GM21737 (cell line): ENCODE measurements around the gene GMDS.
"Not testable (repeated sequence)": the region's sequence is repeated elsewhere in the genome, so short reads cannot be mapped to it uniquely, and the experiment has no call there.

Source experiments
- ATAC-seq: cut with Tn5 transposase; IDR thresholded peaks from one replicate; pipeline ENCODE4 v1.9.1; 2021; ENCODE audit warnings: mild to moderate bottlenecking, moderate library complexity; ENCODE audit not compliant: unreplicated experiment

The GMDS gene

DNA sequence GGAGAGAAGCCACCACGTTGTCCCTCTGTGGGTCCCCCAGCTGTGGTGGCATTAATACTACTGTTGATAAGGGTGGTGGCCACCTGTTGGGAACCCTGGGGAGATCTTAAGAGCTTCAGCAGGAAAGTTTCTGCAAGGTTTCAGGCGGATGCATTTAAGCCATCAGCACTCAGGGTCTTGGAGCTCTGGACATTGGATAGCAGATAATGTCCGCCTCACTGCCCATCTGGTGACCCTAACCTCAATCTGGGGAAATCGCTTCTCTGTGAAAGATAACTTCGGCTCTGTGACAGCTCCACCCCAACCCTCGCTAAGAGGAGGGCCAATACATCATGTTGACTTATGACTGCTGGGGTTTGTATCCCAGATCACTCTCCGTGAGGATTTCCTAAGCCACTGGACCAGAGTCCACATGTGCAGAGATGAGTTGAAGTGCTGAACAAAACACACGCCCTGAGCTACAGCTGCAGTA lies 542.8 kb downstream of the GMDS start:
- ATAC-seq, result no peak

DNA sequence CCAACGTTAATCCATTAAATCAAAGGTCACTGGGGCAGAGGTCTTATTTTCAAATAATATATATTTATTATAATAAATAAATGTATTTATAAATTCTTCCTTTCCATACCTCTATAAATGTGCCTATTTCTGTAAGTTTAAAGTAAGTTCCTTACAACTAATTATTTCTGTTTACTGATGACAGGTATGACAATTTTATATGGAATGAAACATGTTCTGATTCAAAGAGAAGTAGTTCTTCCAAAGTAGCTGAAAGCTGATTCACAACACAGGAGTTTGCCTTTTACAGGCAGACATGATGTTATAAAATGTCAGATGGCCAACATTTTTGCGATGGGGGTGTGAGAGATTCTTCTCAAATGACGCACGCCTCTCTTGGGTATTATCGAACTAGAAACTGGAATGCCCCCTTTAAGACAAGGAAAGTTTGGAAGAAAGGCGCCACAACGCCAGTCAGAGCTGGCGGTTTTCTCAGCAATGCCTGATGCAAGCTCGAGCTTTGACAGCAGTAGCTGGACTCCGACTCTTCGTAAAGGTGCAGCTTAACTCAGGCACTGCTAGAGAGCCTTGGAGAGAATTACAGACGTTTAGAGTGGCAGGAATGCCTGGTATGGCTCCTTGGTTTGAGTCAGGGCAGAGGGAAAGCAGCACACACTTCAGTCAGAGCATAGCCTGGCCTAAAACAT lies 543.6 kb downstream of the GMDS start:
- ATAC-seq, result no peak

DNA sequence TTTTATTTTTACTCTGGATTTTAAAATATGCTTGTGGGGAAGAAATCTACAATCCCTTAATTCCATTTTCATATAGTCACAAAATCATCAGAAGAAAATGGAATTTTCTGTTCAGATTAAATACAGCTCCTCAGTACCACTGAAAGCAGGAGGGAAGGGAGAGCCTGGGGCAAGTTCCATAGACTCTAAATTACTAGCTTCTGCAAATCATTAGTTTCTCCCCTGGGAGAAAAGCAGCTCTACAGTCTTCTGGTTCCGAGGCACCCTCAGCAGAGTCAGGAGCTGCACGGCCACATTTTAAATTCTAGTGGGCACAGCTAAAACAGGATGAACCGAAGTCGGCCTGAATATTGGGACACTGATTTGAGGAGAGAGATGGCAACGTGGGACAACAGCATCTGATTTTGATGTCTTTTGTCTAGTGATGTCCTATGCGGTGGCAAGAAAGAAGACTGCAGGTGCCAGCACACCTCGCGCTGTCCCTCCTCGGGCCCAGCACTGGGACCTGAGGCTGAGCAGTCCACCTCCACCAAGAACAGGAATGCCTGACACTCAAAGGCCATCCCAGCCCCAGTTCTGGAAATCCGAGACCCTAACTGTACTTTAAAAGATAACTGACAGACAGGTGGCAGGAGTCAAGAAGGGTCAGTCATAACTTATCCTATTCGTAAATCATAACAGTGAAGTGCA lies 545.0 kb downstream of the GMDS start:
- ATAC-seq, result no peak

DNA sequence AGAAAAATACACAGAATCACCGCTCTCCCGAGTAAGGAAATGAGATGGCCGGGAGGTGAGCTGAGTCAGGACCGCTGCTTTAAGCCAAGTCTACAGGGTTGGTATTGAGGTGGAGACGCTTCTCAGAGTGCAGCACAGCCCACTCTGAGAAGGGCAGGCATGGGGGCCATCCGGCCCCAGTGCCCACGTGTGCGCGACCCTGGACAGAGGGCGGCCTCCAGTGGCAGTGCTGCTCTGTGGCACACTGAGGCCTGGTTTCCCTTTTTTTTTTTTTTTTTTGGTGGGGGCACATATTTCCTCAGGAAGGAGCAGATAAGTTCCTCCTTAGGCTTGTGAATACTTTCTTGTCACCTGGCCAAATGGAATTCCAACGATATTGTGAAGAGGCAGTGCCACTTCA lies 546.9 kb downstream of the GMDS start:
- ATAC-seq, result no peak

DNA sequence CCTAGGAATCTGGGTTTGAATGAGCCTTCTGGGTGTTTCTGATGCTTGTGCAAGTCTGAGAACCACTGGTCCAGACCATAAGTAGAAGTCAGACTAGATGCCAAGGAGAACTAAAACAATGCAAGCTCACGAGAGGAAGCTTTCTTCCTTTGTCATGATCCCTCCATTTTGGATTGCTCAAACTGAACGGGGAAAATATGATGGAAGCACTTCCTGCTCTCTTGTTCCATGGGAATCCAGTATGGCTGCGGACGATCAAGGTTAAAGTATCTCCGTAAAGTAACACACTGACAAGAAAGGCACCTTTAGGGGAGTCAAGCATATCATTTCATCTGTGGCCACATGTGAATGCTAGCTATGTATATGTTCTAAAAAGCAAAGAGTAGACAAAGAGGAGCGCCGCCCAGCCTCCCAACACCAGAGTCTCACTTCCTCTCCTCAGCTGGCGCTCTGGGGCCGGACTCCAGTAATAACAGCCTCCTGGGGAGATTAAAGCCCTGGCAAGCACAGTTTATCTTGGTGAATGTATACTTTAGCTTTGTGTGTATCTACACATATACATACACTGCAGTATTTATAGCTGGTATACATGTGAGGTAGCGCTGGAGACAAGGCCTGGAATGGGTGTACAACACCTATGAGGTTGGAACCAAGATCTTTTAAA lies 547.6 kb downstream of the GMDS start:
- ATAC-seq, result no peak

DNA sequence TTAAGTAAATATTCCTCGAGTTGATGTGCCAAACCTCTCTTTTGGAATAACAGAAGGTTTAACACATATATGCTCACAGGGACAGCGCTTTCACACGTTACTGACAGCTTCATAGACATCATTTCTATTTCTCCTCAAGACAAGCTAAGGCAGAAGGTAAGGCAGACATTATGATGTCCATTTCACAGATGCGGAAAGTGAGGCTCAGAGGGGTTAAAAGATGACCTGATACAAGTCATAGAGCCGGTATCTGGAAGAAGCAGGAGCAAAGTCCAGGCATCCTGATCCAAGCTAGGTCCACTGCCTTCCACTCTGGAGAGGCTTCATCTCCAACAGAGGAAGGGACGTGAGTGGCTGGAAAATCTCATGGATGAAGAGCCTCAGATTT lies 548.9 kb downstream of the GMDS start:
- no peak for ATAC-seq

DNA sequence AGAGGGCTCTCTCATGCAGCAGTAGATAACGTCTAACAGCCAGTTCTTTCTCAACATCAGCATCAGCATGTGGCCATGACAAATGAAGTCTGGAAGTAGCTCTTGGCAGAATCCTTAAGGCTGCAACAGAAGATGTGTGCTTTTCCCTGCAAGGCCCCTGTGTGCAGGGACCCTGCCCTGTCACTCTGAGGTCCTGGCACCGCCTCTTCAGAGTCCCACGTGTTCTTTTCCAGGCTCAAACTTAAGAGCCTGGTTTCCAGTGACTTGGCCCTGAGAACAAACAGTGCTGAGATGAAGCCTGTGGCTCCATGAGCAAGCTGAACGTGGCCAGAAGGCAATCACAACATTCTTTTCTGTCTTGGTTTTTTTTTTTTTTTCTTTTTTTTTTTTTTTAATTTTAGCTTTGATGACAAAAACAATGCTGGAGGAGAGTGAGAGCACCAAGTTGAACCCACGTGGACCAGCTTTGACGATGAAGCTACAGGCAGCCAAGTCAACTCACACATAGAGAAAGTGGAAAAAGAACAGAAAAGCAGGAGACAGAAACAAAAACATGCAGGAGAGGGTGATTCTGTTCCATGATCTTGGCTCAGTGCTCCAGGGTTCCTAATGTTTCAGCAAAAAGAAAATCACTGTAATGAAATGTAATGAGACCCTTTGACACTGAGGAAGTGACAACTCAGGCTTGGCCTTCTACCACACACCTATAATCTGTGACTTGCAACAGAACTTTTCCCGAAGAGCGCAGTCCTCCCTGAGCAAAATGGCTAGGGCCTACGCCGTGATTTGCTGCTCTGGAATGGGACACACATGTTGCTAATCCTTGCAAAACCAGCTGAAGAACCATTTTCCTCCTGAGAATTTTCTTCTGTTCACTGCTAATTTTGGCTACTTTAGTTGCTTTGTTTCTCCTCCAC lies 549.6 kb downstream of the GMDS start:
- no peak for ATAC-seq

DNA sequence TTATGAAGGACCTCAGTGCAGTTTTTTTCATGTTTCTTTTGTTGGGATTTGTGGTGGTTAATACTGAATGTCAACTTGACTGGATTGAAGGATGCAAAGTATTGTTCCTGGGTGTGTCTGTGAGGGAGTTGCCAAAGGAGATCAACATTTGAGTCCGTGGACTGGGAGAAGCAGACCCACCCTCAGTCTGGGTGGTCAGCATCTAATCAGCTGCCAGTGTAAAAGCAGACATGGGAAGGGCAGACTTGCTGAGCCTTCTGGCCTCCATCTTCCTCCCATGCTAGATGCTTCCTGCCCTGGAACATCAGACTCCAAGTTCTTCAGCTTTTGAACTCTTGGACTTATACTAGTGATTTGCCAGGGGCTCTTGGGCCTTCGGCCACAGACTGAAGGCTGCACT lies 553.6 kb downstream of the GMDS start:
- ATAC-seq, result not testable (repeated sequence)

DNA sequence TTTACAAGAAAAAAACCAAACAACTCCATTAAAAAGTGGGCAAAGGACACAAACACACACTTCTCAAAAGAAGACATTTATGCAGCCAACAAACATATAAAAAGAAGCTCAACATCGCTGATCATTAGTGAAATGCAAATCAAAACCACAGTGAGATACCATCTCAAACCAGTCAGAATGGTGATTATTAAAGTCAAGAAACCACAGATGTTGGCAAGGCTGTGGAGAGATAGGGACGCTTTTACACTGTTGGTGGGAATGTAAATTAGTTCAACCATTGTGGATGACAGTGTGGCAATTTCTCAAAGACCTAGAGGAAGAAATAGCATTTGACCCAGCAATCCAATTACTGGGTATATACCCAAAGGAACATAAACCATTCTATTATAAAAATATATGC lies 554.7 kb downstream of the GMDS start:
- not testable (repeated sequence) for ATAC-seq

DNA sequence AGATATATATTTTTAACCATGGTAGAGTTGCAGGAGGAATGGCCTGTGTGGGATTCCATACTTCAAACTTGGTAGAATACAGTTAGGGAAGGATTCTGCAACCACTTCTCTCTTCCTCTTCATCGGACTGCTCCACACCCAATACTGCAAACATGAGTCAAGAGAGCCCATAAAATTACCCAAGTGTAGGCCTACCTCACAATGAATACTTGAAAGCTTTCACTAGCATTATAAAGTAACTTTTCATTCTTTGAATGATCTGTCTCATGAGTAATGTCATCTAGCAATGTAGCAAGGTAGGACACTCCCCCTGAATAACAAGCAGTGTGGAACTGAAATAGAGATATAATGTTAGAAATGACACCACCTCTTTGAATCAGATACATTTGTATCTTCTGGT lies 556.3 kb downstream of the GMDS start:
- ATAC-seq, result no peak

DNA sequence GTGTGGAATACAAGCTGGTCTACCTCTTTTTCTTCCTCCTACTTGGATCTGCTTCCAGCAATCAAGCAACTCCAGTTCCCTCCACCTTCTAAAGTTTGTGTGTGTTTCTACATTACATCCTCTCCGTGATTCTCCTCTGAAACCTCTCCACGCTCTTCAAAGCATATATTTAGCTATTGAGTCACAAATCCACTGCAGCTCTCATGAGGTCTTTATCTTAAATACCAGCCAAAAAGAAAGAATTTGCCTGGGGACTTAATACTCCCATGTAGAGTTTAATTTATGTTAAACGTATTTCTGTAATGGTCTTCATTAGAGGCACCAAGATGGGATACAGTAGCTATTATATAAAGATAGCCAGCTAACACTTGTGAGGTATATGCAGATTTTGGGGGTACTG lies 557.0 kb downstream of the GMDS start:
- ATAC-seq, result no peak

DNA sequence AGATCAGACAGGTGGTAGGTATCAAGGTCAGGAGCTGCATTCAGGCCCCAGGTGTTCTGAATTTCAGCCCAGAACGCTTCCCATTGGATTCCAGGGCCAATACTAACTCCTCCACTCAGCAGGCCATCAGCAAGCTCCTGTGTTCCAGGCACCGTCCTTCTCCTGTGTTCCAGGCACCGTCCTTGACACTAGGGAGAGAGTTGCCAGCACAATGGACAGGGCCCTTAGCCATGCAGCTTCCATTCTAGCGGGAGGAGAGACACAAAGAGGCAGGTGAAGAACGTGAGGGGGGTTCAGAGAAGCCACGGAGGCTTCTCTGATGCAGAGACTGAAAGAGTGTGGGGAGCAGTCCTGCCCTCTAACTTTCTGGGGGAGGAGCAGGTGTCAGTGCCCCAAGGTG lies 558.0 kb downstream of the GMDS start:
- no peak for ATAC-seq

DNA sequence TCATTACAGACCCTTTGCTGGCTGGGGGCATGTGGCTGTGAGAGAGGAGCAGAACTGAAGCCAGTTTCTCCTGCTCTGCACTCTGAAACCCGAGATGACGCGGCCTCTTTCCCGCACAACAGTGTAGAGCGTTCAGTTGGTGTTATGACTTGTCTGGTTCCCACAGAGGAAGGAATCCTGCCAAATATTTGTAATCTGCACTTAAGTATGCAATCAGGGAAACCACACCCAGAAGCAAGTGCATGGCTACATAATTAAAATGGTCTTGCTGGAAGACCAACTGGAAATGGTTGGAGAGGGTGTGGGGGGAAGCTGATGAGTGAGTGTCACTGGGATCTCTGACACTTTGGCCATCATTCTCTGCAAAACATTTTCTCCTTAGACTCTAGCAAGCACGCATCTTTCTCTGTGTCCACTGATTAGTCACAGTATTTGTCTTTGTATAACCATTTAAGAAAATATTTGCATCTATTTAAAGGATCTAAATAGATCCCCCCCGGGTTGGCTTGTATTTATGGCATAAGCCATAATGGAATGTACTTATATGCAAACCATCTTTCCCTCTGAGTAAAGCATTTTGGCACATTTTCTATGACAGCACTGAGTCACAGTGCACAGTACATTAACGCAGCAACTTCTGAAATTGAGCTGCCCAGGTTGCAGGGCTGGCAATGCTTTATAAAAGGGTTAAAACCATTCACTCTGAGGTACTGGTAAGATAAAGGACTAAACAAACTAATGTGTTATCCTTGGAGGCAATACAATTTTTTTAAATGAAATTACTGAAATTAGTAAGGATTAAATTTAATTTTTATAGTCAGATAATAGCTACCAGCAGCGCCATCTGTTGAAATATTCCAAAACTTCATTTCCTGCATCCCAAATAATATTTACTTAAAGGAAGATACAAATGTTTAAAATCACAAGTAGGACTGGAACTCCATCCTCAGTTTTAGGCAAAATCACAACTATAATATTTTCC lies 559.0 kb downstream of the GMDS start:
- no peak for ATAC-seq

DNA sequence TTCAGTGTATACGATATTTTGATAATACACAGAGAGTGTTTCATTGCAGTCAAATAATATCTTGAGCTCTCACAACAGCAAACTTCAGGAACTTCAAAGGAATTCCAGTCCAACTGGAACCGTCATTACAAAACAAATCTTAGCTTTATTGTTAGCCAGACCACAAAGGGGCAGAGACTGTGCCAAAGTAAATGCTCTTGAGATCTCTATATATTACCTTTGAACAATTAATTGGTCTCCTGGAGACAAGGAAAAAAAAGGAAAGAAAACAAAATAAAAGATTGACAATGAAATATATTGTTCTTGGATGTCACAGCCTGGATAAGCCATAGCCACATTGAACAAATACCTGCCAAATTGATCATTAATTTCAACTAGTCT lies 565.7 kb downstream of the GMDS start:
- no peak for ATAC-seq

DNA sequence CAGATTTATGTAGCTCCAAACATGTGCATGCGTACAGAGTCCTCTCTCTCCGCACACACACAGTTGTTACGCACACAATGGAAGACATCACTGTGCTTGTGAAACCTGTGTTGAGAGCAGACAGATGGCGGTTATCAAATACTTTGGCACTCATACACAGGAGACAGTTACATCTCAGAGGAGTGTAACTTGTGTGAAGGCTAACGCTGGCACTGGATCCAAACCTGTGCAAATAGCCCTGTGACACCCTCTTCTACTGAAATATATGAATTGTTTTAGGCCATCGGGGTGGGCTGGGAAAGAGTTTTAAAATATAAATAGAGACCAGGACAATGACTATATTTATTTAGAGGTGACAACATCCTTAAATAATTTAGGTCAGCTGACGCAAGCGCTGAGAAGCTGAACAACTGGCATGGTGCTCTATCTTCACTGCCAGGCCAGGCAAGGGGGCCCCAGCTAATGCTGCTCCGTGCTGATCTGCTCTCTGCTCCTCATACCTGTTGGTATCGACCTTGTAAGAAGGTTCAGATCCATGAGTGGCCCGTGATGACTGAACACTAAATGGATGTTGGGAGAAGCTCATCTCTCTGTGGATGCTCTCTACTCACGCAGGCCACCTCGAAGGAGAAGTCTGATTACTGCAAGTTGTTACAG lies 566.2 kb downstream of the GMDS start:
- no peak for ATAC-seq

DNA sequence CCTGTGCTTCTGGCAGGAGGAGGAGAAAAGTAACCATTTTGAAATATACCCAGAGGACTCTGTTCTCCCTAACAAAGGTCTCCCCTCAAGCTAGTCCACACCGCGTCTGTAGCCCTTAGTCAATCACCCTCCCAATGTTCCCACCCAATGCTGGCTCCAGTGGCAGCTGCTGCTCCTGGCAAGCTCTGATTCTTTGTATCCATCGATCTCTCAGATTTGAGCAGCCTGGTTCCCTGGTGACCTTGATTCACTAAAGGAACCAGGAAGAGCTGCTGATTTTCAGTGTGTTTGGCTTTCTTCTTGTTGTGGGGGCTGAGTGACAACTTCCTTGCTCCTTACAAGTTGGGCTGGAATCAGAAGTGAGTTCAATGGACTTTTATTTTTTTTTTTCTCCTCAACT lies 567.2 kb downstream of the GMDS start:
- no peak for ATAC-seq

DNA sequence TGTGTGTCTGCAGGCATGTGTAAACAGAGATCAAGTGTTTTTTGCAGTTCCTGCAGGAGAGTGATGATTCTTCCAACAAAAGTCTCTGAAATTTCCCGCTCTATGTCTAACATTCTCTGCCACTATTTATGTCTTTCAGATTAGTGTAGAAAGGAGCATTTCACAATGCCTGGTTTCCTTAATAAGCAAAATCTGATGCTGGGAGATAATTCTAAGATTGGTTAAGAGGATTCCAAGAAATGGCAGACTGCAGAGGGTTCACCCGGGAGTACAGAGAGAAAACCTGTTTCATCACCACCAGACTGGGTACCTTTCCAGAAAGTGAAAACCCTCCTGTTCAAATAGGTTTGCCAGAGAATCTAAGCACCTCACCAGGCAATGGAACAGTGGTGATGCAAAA lies 573.0 kb downstream of the GMDS start:
- no peak for ATAC-seq

DNA sequence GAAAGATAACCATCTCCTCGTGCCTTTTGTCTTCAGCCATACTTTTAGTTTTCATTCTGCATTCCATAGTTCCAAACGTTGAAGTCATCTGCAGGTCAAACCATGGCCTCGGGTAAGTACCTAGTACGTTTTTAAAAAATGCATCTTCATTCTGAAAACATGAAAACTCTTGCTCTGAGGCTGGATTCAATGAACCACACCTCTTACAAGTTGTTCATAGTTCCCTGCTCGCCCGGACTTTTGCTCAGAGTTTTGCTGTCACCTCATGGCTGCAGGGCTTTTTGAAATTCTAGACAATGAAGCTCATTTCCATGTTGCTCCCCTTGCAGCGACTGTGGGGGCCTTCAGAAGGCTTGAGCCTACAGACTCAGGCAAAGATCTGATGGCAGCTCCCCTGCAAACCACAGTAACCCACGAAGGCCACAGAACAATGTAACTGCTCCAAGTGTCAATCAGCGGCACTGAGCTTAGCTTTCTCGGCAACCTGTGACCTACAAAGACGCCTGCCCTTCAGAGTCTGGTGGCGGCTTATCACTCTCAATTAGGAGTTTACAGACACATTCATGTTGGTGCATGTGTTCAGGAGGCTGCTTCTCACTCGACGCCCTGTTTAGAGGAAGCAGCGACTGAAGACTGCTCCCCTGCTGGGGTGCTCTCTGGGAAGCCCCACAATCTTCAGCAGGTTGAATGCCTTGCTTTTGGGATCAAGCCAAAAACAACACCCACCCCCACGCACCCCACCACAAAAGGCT lies 574.5 kb downstream of the GMDS start:
- no peak for ATAC-seq

DNA sequence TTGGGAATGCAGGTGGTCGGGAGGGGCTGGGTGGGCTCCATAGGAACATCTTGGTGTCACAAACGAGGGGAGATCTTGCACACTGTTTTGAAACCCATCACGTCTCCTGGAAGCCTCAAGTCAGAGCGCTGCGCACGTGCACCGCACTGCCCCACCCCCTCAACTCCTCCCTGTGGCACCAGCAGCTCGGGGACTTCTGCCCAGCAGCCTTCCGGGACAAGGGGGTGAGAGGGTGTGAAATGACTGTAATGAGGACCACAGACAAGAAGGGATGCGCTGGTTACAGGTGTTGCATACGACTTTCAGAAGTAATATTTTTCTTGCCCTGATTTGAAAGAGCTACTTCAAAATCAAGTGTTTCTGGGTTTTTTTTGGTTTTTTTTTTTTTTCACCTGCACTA lies 575.4 kb downstream of the GMDS start:
- no peak for ATAC-seq
